NCI-H2107 treated with DMSO at 0.1 percent for 48 hours (cell line): ENCODE results near the gene P2RX1.

Experiments
- DNase-seq: peaks from one replicate; lab custom pipeline; 2025; ENCODE audit not compliant: unreplicated experiment; lab: John Stamatoyannopoulos, UW

The P2RX1 gene

DNA sequence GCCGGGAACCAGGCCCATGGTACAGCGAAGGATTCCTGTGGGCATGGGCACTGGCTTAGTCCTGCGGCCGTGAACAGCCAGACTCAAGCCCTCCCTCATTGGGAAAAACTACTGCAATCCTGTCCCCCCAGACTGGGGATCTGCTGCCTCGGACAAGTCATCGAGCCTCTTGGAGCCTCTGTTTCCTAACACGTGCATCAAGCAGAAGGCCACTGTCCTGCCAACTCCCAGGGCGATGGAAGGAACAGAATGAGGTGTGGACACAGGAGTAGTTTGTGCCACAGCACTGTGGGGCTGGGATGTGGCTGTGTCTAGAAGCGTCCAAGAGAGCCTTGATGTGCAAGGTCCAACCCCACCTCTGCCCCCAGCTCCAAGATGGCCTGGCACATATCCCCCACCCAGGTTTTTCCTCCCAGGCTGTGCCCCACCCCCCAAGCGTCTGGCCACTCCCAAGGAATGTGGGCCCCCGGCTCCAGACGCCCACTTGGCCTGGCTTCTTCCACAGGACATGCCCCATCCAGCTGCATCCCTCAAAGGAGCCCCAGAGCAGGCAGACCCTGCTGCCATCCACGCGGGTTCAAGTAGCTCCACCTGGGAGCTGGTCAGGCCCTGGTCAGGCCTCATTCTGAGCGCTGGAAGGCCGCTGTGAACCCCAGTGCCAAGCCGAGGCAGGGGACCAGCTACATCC, 26.8 kb downstream of the P2RX1 start:
- no peak for DNase-seq

DNA sequence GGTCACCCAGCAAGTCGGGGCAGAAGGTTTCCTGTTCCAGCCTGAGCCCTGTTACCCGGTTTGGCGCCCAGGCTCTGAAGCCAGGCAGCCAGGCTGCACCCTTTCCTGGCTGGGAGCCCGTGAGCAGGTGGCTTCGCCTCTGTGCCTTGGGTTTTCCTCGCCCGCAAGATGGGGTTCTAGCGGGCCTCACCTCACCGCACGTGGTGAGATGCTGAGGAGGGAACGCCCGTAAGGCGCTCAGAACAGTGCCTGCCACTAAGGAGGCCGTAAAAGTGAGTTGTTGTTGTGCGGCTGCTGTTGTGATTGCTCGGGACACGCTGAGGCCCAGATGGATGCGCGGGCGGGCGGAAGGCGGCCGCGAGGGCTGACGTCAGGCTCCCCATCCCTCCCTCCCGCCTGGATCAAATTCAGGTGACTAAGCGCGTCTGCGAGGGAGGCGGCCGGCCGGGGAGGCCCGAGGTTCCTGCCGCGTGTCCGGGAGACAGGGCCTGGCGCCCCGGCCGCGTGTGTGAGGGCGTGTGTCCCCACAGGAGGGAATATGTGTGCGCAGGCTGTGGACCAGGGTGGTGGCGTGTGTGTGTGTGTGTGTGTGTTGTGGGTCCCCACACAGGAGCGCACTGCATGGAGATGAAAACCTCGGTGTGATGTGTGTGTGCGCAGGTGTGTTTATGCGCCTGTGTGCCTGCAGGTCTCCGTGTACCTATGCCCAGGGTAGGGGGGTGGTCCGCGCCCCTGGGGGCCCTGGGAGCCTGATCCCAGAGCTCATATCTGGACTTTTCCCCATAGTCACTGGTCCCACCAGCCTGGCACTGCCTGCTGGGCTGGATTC, 27.7 kb downstream of the P2RX1 start:
- peak; percentile 79 for DNase-seq

DNA sequence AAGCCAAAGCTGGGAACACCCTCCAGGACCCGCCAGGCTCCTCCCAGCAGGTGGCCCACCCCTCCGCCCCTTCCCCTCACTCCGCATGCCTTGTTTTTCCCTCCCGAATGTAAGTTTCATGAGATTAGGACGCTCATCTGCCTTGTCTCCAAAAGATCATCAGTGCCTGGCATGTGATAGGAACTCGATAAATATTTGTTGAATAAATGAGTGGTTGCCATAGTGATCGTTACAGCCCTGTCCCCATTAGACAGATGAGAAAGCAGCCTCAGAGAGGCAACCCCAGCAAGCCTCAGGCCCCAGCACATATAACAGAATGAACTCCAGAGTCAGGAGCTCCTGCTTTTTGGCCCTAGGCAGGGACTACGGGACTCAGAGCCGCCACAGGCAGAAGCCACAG, 28.5 kb downstream of the P2RX1 start:
- DNase-seq, result no peak

DNA sequence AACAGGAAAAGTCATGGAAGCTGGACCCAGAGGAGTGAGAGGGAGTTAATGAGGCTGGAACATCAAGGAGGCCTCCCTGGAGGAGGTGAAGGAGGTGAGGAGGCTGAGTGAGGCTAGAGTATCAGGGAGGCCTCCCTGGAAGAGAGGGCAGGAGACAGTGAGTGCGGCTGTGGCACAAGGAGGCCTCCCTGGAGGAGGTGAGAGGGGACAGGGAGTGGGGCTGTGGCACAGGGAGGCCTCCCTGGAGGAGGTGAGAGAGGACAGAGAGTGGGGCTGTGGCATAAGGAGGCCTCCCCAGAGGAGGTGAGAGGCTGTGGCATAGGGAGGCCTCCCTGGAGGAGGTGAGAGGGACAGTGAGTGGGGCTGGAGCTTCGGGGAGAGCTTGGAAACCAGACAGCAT, 28.9 kb downstream of the P2RX1 start:
- DNase-seq, result no peak

DNA sequence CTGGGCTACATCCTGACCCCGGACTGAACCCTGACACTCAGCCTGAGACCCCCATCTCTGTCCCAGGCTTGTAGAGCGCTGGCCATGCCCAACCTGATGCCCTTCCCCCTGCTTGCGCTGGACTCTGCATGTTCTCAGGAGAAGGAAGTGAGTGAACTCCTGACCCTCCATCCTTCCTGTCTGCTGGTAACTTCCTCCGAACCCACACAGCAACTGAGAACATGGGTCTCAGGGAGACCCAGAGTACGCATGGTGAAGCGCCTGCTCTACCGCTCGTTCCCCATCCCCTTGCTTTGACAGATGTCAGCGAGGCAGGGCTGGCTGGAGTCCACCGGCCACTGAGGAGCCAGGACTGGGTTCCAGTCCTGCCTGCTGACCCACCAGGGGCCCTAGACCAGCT, 29.5 kb downstream of the P2RX1 start:
- no peak for DNase-seq

DNA sequence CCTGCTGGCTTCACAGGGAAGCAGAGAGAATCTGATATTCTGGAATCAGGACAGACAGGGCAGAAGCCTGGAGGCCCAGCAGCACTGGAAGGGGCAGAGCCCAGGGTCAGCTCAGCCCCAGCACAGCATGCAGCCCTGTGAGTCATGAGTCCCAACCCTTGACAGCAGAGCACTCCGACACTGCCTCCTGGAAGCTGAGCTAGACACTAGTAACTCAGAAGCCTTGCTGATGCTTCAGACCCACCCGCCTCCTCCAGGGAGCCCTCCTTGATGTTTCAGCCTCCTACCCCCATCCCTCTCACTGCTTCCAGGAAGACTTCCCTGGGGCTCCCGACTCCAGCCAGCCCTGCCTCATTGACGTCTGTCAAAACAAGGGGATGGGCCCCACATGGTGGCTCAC, 30.3 kb downstream of the P2RX1 start:
- DNase-seq, result no peak

DNA sequence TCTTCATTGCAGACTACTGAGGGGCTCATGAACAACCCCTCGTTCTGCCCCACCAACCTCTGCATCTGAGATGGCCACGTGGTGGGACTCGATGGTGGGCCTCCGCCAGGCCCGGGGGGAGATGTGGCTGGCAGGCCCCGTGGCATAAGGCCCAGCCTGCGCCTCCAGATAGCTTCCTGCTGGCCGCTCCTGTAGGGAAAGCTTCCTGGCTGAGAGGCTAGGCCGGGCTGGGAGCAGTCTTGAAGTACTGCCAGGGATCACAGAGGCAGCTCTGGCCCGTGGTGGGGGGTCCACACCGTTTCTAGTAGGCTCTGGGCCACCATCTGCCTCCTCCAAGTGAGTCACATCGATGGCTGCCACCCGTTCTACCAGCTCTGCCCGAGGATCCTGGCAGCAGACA, 31.0 kb downstream of the P2RX1 start:
- DNase-seq, result no peak

DNA sequence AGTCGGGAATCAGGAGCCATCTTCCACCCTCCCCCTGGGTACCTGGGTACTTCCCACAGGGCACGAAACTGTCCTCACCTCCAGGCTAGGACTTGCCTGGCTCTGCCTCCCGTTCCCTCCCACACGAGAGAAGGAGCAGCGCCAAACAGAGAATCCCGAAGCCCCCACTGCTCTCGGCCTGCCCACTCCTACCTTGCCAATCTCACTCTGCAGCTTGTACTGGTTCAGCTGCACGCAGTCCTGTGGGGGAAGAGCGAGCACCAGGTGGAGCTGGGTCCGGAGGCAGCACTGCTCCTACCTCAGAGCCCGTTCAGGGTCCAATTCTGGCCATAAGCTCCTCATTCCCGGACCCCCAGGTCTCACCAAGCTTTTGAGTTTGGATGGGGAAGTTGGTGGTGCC, 32.1 kb downstream of the P2RX1 start:
- no peak for DNase-seq

DNA sequence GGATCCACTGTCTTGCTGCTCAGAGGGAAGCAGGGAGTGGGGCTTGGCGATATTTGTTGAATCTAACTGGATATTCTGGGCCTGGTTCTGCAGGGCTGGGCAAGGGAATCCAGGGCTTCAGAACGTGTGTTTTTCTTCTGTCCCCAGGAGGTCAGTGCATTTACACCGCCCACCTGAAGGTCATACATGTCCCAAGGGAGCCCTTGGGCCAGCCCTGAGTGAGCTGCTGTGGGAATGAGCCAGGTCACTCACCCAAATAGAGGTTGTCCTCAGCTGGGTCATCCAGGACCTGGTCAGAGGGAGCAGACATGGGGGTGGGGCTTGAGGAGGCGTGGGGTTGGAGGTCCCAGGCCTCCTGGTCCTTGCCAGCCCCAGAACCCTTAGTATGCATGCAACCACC, 34.0 kb downstream of the P2RX1 start:
- no peak for DNase-seq

DNA sequence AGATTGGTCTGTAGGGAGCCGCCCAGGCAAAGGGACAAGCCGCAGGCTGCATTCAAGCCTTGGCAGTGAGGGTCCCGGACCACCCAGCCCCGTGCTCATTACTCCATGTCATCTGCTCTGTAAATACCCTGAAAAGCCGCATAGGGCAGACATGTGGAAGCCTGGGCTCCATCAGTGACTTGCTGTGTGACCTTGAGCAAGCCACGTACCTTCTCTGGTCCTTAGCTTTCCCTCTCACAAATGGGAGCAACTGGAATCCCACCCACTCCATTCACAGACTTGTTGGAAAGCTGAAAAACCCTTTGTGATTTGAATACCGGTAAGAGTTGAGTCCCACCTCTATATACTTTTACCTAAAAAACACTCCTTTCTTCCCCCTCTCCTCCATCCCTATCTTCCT, 35.3 kb downstream of the P2RX1 start:
- DNase-seq, result no peak

DNA sequence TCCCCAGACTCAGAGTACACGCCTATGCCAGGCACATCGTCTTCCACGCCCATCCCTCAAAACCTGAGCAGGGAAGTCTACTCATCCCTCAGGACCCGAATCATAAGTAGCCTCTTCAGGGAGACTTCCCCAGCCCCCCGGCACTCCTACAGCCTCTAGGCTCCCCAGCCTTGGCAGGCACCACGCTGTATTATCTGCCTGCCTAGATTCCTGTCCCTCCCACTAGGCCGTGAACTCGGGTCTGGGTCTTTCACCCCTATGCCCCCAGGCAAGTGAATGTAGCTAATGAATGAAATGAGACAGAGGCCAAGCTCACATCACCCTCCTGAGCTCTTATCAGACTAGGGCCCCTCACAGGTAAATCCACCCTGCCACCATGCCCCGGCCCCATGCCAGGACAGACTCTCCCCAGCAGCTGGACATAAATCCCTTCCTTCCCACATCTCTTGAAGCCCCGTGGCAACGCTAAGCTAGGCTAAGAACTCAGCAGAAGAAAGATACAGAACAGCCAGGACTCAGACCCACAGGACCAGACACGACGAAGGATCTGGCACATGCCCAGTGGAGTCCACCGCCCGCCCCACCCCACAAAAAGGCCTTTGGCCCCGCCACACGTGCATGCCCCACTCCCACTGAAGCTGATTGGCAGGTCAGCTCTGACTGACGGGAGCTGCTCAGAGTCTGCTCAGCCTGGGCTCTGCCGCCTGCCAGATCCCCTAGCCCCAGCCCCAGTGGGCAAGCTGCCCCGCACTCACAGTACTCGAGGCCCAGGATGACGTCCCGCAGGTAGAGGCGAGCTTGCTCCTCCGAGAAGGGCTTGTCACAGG, 36.5 kb downstream of the P2RX1 start:
- no peak for DNase-seq

DNA sequence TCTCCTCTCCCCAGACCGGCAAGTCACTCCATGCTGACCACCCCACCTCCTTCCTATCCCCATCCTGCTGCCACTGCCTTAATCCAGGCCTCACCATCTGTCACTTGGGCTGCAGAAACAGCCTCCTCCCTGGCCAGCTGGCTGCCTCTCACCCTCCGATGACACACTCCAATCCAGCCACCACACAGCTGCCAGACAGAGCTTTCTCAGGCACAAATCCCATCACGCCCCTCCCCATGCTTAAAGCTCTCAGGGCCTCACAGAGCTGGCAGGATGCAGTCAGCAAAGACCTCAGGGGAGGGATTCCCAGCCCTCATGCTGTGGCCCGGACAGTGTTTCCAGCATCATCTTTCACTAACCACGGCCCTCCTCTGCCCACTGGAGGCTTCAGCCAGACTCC, 37.1 kb downstream of the P2RX1 start:
- peak; percentile 58 for DNase-seq

DNA sequence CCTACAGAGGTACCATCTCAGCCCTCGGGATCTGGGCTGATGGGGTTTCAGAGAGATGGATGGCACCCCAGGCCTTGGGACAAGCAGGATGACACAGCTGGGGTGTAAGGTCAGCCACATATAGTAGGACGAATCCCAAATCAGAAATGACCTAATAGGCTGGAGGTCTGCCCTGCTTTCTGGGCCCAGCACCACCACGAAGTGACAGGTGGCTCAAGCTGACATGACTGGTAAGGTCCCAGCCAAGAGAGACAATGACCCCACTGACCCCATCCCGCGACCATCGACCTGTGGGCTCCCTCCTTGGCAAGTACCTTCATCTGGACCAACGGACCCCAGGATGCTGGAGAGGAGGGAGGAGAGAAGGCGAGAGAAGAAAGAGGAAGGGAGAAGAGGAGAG, 39.0 kb downstream of the P2RX1 start:
- DNase-seq, result no peak

DNA sequence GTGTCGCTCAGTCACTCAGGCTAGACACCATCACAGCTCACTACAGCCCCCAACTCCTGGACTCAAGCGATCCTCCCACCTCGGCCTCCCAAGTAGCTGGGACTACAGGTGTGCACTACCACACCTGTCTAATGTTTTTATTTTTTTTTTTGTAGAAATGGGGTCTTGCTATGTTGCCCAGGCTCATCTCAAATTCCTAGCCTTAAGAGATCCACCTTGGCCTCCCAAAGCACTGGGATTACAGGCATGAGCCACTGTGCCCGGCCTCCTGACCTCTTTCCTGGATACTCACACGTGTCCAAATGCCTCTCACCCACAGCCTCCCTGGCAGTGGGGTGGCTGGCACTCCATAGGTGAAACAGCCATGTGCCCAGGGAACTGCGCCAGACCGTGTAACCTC, 40.9 kb downstream of the P2RX1 start:
- DNase-seq, result no peak

DNA sequence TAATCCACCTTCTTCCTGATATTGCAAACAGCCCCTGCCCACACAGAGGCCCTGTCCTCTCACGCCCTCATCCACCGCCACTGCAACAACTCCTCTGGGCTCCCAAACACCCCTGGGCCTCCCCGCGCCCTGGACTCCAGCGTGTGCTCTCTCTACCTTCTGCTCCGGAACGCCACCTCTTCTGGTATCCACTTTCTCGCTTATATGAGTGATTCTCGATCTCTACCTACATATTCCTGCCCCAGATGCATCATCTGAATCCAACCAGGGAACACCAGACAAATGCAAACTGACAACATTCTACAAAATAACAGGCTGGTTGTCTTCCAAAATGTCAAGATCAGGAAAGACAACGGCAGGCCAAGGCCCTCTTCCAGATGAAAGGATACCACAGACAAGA, 42.4 kb downstream of the P2RX1 start:
- no peak for DNase-seq

DNA sequence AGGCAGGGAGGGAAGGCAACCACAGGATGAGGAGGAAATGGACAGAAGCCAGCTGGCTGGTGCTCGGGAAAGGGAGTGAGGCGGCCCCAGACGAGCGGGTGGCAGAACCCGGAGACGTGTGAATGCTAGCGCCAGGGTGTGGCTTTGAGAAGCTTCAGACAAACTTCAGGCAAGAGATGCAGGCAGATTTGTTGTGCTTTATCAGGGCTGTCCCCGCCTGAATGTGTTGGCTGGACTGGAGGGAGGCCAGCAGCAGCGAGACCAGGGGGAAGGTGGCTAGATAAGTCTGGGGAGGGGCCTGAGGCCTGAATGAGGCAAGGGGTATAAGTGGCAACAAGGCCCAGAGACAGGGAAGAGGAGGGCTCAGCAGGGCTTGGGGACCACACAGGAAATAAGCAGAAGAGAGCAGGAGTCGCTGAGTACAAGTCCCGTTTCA, 45.4 kb downstream of the P2RX1 start:
- DNase-seq, result no peak

DNA sequence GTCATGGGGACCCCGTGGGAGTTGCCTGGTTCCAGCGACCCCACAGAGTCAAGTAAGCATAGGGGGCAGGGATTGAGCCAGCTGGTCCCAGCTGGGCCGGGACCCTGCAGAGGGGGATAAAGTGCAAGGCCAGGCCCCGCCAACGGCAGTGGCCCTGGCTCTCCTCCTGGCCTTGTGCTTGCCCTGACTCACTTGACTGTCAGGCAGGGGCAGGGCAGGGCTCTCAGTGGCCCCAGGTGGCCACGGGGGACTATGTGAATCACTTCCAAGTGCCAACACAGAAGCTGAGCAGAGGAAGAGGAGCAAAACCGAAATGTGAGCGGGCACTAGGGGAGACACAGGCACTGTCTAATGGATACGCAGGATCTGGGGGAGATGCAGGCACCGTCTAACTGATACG, 48.7 kb downstream of the P2RX1 start:
- DNase-seq, result no peak

DNA sequence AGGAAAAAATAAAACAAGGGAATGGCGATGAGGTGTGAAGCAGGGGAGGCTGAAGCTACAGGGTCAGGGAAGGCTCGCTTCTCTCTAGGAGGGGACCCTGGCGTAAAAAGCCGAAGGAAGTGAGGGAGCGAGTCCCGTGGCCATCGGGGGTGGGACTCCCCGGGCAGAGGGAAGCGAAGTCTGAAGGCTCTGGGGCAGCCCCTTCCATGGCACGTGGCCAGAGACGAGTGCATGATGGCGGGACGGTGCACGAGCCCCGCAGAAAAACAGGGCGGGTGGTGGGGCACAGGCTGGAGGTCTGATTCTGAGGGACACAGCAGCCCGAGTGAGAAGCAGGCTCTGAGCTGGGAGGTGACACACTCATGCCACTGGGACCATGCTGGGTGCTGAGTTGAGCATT, 49.2 kb downstream of the P2RX1 start:
- DNase-seq, result no peak

DNA sequence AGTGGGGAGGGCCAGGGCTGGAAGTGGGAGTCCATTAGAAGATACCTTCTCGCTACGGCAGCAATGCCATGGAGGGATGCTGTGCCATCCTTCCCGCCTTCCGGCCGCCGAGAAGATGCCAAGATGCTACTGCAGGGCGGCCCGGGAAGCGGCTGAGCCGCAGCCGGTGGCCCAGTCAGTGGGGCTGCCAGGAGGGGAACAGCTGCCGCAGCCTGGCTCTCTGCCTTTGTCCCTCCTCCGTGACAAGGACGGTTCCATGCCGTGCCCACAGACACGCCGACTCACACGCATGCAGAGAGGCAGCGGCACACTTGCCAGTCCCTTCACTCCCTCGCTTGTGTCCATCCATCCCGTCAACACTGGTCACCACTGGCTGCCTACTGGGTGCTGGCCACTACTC, 50.0 kb downstream of the P2RX1 start:
- no peak for DNase-seq

DNA sequence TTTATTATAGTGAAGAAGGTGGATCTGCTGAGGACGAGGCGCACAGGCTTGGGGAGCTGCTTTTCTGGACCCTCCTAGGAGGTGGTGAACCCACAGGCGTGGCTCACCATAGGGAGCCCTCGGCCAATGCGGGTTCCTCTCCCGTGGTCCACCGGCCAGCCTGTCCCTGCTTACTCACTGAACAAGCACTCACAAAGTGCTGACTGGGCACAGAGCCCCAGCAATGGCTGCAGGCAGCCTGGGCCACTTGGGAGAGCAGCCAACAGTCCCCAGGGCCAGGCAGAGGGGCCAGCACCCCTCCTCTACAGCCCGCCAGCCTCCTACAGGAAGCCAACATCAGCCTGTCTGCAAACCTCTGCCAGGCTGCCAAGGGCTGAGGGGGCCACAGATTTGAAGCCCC, 51.1 kb downstream of the P2RX1 start:
- DNase-seq, result no peak

DNA sequence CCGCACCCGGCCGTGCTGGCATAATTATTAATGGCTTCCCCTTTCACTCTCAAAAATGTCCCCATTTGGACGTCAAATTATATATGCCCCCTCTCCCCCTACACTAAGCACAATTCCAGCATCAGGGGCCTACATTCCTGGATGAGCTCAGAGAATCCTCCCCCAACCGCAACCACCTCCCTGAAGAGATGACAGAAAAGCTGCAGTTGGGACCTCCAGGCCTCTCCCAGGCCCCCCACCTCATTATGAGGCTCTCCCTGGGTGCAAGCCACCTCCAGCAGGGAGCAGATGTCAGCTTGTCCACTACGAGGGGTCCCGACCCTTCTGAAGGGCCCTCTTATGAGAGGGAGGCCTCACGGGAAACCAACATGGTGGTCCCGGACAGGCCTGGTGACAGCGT, 51.7 kb downstream of the P2RX1 start:
- DNase-seq, result no peak
